H9 (cell line): Measurements from ENCODE around the gene ZNF214. TPM values are rescaled to one million over a fixed set of nuclear protein-coding genes. Genes with fewer than 3 reads are reported as not detected.

Experiments
- DNase-seq: peaks from one replicate; pipeline ENCODE4 v3.0.0-alpha.2; 2017
- H2AFZ ChIP-seq: one replicate; pipeline ENCODE4 v1.6.1; 2013; ENCODE audit warnings: mild to moderate bottlenecking, low read length, control low read depth, moderate library complexity
- H2AK5ac ChIP-seq: 2 replicates; pipeline ENCODE4 v1.6.1; 2013; ENCODE audit warnings: low read length, control low read depth, mixed read lengths; ENCODE audit not compliant: insufficient read length
- H2BK120ac ChIP-seq: one replicate; pipeline ENCODE4 v1.6.1; 2013; ENCODE audit warnings: low read depth, mild to moderate bottlenecking, low read length, control low read depth, inconsistent platforms; ENCODE audit not compliant: poor library complexity, severe bottlenecking
- H2BK12ac ChIP-seq: 2 replicates; pipeline ENCODE4 v1.6.1; 2013; ENCODE audit warnings: low read length, control low read depth, mixed read lengths, low read depth; ENCODE audit not compliant: insufficient read length
- H2BK15ac ChIP-seq: 2 replicates; pipeline ENCODE4 v1.6.1; 2013; ENCODE audit warnings: low read depth, low read length, control low read depth
- H2BK20ac ChIP-seq: one replicate; pipeline ENCODE4 v1.6.1; 2013; ENCODE audit warnings: low read depth, mild to moderate bottlenecking, low read length, control low read depth, inconsistent platforms; ENCODE audit not compliant: poor library complexity, severe bottlenecking
- H2BK5ac ChIP-seq: 2 replicates; pipeline ENCODE4 v1.6.1; 2013; ENCODE audit warnings: low read length, control low read depth, mixed read lengths; ENCODE audit not compliant: insufficient read length
- H3K14ac ChIP-seq: 2 replicates; pipeline ENCODE4 v1.6.1; 2013; ENCODE audit warnings: low read length, control low read depth; ENCODE audit not compliant: insufficient read depth
- H3K18ac ChIP-seq: 2 replicates; pipeline ENCODE4 v1.6.1; 2013; ENCODE audit warnings: low read depth, mild to moderate bottlenecking, mixed read lengths, low read length, control low read depth; ENCODE audit not compliant: insufficient read length
- H3K23ac ChIP-seq: 2 replicates; pipeline ENCODE4 v1.6.1; 2013; ENCODE audit warnings: low read length, control low read depth, mixed read lengths, low read depth; ENCODE audit not compliant: insufficient read length
- H3K23me2 ChIP-seq: 2 replicates; pipeline ENCODE4 v1.6.1; 2013; ENCODE audit warnings: low read depth, mild to moderate bottlenecking, mixed read lengths, low read length, control low read depth; ENCODE audit not compliant: insufficient read length, poor library complexity, severe bottlenecking
- H3K27ac ChIP-seq: 2 replicates; pipeline ENCODE4 v1.5.1; 2013; ENCODE audit warnings: low read length, control low read depth, mixed read lengths, low read depth; ENCODE audit not compliant: insufficient read length
- H3K27me3 ChIP-seq: 2 replicates; pipeline ENCODE4 v1.6.1; 2013; ENCODE audit warnings: low read length, control low read depth, inconsistent platforms; ENCODE audit not compliant: insufficient read depth
- H3K4ac ChIP-seq: 2 replicates; pipeline ENCODE4 v1.6.1; 2013; ENCODE audit warnings: low read depth, mild to moderate bottlenecking, control low read depth, inconsistent platforms, low read length, moderate library complexity
- H3K4me1 ChIP-seq: 2 replicates; pipeline ENCODE4 v1.6.1; 2013; ENCODE audit warnings: low read length, control low read depth, inconsistent platforms; ENCODE audit not compliant: insufficient read depth
- H3K4me2 ChIP-seq: 2 replicates; pipeline ENCODE4 v1.6.1; 2013; ENCODE audit warnings: low read length, control low read depth, mixed read lengths; ENCODE audit not compliant: insufficient read length, insufficient read depth
- H3K56ac ChIP-seq: 2 replicates; pipeline ENCODE4 v1.6.1; 2013; ENCODE audit warnings: low read depth, mild to moderate bottlenecking, mixed read lengths, low read length, control low read depth; ENCODE audit not compliant: insufficient read length
- H3K79me1 ChIP-seq: 2 replicates; pipeline ENCODE4 v1.6.1; 2013; ENCODE audit warnings: low read depth, mild to moderate bottlenecking, moderate library complexity, low read length, control low read depth, inconsistent platforms; ENCODE audit not compliant: insufficient read depth, poor library complexity, severe bottlenecking
- H3K79me2 ChIP-seq: 2 replicates; pipeline ENCODE4 v1.6.1; 2013; ENCODE audit warnings: low read length, control low read depth, inconsistent platforms; ENCODE audit not compliant: insufficient read depth
- H3K9ac ChIP-seq: 2 replicates; pipeline ENCODE4 v1.6.1; 2013; ENCODE audit warnings: low read length, control low read depth, mixed read lengths; ENCODE audit not compliant: insufficient read length; ENCODE audit errors: extremely low read depth
- H3K9me3 ChIP-seq: one replicate; pipeline ENCODE4 v1.6.1; 2013; ENCODE audit warnings: low read depth, low read length, inconsistent platforms; ENCODE audit not compliant: control insufficient read depth
- H3T11ph ChIP-seq: one replicate; pipeline ENCODE4 v1.6.1; 2013; ENCODE audit warnings: mild to moderate bottlenecking, low read length, control low read depth, inconsistent platforms
- H4K20me1 ChIP-seq: one replicate; pipeline ENCODE4 v1.6.1; 2013; ENCODE audit not compliant: control insufficient read depth, insufficient read length, insufficient read depth
- H4K5ac ChIP-seq: 2 replicates; pipeline ENCODE4 v1.6.1; 2013; ENCODE audit warnings: low read depth, mild to moderate bottlenecking, mixed read lengths, low read length, control low read depth; ENCODE audit not compliant: insufficient read length
- H4K8ac ChIP-seq: replicated peaks from 2 replicates; pipeline ENCODE4 v1.6.1; 2013; ENCODE audit warnings: low read length, control low read depth, mixed read lengths, low read depth; ENCODE audit not compliant: insufficient read length
- H4K91ac ChIP-seq: 2 replicates; pipeline ENCODE4 v1.6.1; 2013; ENCODE audit warnings: low read depth, mild to moderate bottlenecking, moderate library complexity, mixed read lengths, low read length, control low read depth; ENCODE audit not compliant: insufficient read length
- H3K27ac Mint-ChIP-seq, 3 experiments: 2 replicates in 2 of 3; 3 replicates in 1 of 3; pipeline ENCODE4 v1.8.0; 2020 to 2021; ENCODE audit warnings: mixed read lengths in 3 of 3, mild to moderate bottlenecking in 1 of 3, moderate library complexity in 1 of 3
- H3K27me3 Mint-ChIP-seq: 2 replicates; pipeline ENCODE4 v1.8.0; 2021; ENCODE audit warnings: low read depth, mild to moderate bottlenecking, moderate library complexity, mixed read lengths
- H3K36me3 Mint-ChIP-seq, 3 experiments: 2 replicates in 2 of 3; 3 replicates in 1 of 3; pipeline ENCODE4 v1.8.0; 2020 to 2021; ENCODE audit warnings: low read depth in 3 of 3, mixed read lengths in 3 of 3; ENCODE audit not compliant: insufficient read depth in 1 of 3
- H3K4me1 Mint-ChIP-seq, 2 experiments: 2 replicates each; pipeline ENCODE4 v1.8.0; 2020; ENCODE audit warnings: mixed read lengths in 2 of 2
- H3K4me3 Mint-ChIP-seq, 2 experiments: 2 replicates in 1 of 2; 3 replicates in 1 of 2; pipeline ENCODE4 v1.8.0; 2020 to 2021; ENCODE audit warnings: mild to moderate bottlenecking in 2 of 2, mixed read lengths in 2 of 2, moderate library complexity in 1 of 2
- H3K9me3 Mint-ChIP-seq, 2 experiments: 2 replicates in 1 of 2; 3 replicates in 1 of 2; pipeline ENCODE4 v1.8.0; 2020; ENCODE audit warnings: mild to moderate bottlenecking in 2 of 2, mixed read lengths in 2 of 2, moderate library complexity in 1 of 2
- CTCF ChIP-seq: fragments of 200-600 bp; sonication (generic); conservative IDR thresholded peaks from 3 replicates; pipeline ENCODE4 v1.8.0; 2021; ENCODE audit warnings: antibody characterized with exemption, mild to moderate bottlenecking
- WGBS: extraction: QIAGEN DNeasy Blood & Tissue Kit; methylation state at CpG from one replicate; pipeline ENCODE4 v1.1.7; 2013; ENCODE audit warnings: missing lambda C conversion rate, low lambda C conversion rate, mixed read lengths; ENCODE audit not compliant: insufficient read length; ENCODE audit errors: extremely low coverage; 5-methylcytosine and 5-hydroxymethylcytosine counted together
- total RNA-seq: library from RNA; stranded (reverse); gene quantifications from 2 replicates; pipeline ENCODE4 v1.2.1, GENCODE V29; 2021

The ZNF214 gene
- total RNA-seq, 1 experiment from 2014 or later: 4.0 TPM

GRCh38 chr11:7060868-7061267, 40.7 kb upstream of the ZNF214 start:
- Histone ChIP-seq H3K4ac (no peak overlapping the region), H3K79me2 (no peaks in the 10 kb centered on the region), H2AK5ac (no peak overlapping the region), H2BK120ac (no peak overlapping the region), H3K4me1 (no peaks in the 10 kb centered on the region), H4K20me1 (no peaks in the 10 kb centered on the region), H3K4me2 (no peak overlapping the region), H2BK5ac (no peak overlapping the region), H2BK15ac (no peak overlapping the region), H3K14ac (no peak overlapping the region), H4K8ac (no peak overlapping the region), H3T11ph (no peak overlapping the region), H3K9ac (no peak overlapping the region), H3K18ac (no peak overlapping the region), H2AFZ (no peak overlapping the region), H4K5ac (no peak overlapping the region), H2BK20ac (no peak overlapping the region), H3K9me3 (no peaks in the 10 kb centered on the region), H3K27me3 (no peaks in the 10 kb centered on the region), H3K23ac (no peak overlapping the region), H2BK12ac (no peak overlapping the region), H3K27ac (no peak overlapping the region), H3K56ac (no peak overlapping the region), H3K23me2 (no peaks in the 10 kb centered on the region), H4K91ac (no peak overlapping the region), H3K79me1 (no peaks in the 10 kb centered on the region)
- DNase-seq: no peak
- no CpG with 5 or more reads among the region's 1 CpG for WGBS
- TF ChIP-seq CTCF: no peak
- H3K4me3 Mint-ChIP-seq: no peak overlapping the region
- H3K36me3 Mint-ChIP-seq: no peaks in the 10 kb centered on the region
- H3K9me3 Mint-ChIP-seq: no peaks in the 10 kb centered on the region; a peak in 1 of 5 replicates
- H3K4me1 Mint-ChIP-seq: peaks cover 7 to 8% of the 10 kb centered on the region in 2 experiments
- H3K27me3 Mint-ChIP-seq: no peaks in the 10 kb centered on the region
- H3K27ac Mint-ChIP-seq: no peak overlapping the region
